HG03095 (cell line): ENCODE data around the gene EGR4.

Source experiments
- ATAC-seq: cut with Tn5 transposase; IDR thresholded peaks from one replicate; pipeline ENCODE4 v1.9.1; 2021; ENCODE audit warnings: moderate library complexity; ENCODE audit not compliant: unreplicated experiment

Gene EGR4

GRCh38 chr2:73250872-73251846 lies 42.2 kb downstream of the EGR4 start:
- no peak for ATAC-seq

DNA sequence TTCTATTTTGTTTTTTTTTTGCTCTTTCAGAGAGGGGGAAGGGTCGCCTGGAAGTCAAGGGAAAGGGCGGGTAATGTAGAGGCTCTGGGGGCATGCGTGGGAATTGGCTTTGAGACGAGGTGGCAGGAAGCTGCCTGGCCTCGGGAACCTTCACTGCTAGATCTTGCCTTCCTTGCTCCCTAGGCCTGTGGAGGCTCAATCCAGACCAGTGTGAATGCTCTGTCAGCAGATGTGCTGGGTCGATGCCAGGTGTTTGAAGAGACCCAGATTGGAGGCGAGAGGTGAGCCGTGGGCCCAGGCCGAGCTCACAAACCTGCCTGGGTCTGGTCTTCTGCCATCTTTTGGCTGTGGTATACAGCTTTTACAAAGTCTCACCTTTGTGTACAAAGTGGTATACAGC lies 43.7 kb downstream of the EGR4 start:
- no peak for ATAC-seq

DNA sequence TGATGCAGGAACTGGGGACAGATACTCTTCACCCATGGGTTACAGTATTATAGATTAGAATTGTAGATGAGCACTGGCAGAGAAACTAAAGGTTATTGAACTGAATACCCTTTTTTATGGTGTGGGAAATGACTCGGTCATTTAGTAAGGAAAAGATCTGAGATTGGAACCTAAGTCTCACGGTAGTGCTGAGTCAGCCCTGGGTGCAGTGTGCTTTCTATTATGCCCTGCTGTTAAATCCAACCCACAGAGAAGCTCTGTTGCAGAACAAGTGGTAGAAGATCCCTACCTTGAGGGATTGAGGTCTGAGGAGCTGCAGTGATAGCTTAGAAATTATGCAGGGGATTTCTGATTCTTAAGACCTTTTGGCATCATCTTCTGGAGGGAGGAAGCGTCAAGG lies 46.5 kb downstream of the EGR4 start:
- no peak for ATAC-seq

DNA sequence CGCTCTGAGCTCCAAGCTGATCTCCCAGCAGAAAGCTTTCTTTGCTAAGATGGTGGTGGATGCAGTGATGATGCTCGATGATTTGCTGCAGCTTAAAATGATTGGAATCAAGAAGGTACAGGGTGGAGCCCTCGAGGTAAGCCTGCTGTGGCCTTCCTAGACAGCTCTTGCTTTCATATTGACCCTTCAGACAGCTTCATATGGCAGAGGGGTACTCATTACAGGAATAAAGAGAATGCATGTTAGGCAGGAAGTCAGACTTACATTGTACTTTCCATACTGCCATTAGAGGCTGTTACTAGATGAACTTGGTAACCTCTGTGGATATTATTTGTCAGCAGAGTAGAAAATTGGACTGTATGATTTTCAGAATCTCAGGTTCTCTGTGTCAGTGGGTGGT lies 48.8 kb downstream of the EGR4 start:
- no peak for ATAC-seq

DNA sequence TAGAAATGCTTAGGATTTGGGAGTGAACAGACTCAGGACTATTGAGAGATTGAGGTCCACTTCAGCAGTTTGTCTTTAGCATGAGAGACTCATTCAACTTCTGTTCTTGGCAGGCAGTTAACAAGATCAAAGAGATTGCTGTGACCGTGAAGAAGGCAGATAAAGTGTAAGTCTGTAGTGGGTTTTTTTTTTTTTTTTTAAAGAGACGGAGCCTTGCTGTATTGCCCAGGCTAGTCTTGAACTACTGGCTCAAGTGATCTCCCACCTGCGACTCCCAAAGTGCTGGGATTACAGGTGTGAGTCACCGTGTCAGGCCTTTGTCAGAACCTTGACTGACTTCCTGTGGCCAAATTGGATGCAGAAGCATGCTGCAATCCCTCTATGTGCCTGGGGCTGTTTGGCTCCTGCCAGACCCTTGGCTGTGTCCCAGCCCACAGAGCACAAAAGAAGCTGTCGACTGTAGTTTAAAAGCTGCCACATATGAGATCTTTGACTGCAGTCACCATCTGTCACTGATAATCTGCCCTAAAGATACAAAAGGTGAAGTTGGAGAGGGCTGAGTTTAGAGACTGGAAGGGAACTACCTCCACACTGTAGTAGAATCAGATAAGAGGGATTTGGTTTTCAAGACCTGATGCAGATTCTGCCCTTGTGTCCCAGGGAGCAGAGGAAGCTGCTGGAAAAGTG lies 49.3 kb downstream of the EGR4 start:
- ATAC-seq: no peak
